ENCODE results near the gene CCDC30.

Gene CCDC30

GRCh38 chr1:42533101-42533863 is 70.2 kb downstream of the CCDC30 start:
- no peak overlapping the region for H3K4me3 ChIP-seq (ENCODE audit: low read depth, low read length)
- DNase-seq (ENCODE audit: low read depth), result no peak
- TF ChIP-seq MYC (IDR thresholded peaks at IDR 0.05; ENCODE audit: low read depth, low read length) (no peak), POLR2A (IDR thresholded peaks at IDR 0.05; ENCODE audit: extremely low read depth, insufficient read length) (no peak), CTCF (IDR thresholded peaks at IDR 0.05; ENCODE audit: low read depth, low read length) (no peak), MAX (IDR thresholded peaks at IDR 0.05; ENCODE audit: low read depth, low read length) (no peak)

- TF ChIP-seq MYC (IDR thresholded peaks at IDR 0.05; ENCODE audit: low read depth, low read length) (no peak), MAX (IDR thresholded peaks at IDR 0.05; ENCODE audit: low read depth, low read length) (no peak), POLR2A (IDR thresholded peaks at IDR 0.05; ENCODE audit: extremely low read depth, insufficient read length) (no peak), CTCF (IDR thresholded peaks at IDR 0.05; ENCODE audit: low read depth, low read length) (no peak)
- DNase-seq (ENCODE audit: low read depth), result no peak
- no peak overlapping the region for H3K4me3 ChIP-seq (ENCODE audit: low read depth, low read length)
Measured at GRCh38 chr1:42541104-42541503, 78.0 kb downstream of the CCDC30 start.

- peak; percentile 84 for DNase-seq (ENCODE audit: low read depth)
- H3K4me3 ChIP-seq (ENCODE audit: low read depth, low read length), result no peak overlapping the region
- TF ChIP-seq MYC (IDR thresholded peaks at IDR 0.05; ENCODE audit: low read depth, low read length) (no peak), CTCF (IDR thresholded peaks at IDR 0.05; ENCODE audit: low read depth, low read length) (no peak), MAX (IDR thresholded peaks at IDR 0.05; ENCODE audit: low read depth, low read length) (no peak; the same call in 1 of the 2 replicates), POLR2A (IDR thresholded peaks at IDR 0.05; ENCODE audit: extremely low read depth, insufficient read length) (no peak)
Measured at GRCh38 chr1:42551180-42551579, 88.1 kb downstream of the CCDC30 start.

GRCh38 chr1:42551590-42551989 is 88.5 kb downstream of the CCDC30 start:
- TF ChIP-seq MAX (IDR thresholded peaks at IDR 0.05; ENCODE audit: low read depth, low read length) (no peak), CTCF (IDR thresholded peaks at IDR 0.05; ENCODE audit: low read depth, low read length) (no peak), MYC (IDR thresholded peaks at IDR 0.05; ENCODE audit: low read depth, low read length) (no peak), POLR2A (IDR thresholded peaks at IDR 0.05; ENCODE audit: extremely low read depth, insufficient read length) (no peak)
- no peak overlapping the region for H3K4me3 ChIP-seq (ENCODE audit: low read depth, low read length)
- DNase-seq (ENCODE audit: low read depth), result no peak

GRCh38 chr1:42552636-42553035 is 89.5 kb downstream of the CCDC30 start:
- no peak overlapping the region for H3K4me3 ChIP-seq (ENCODE audit: low read depth, low read length)
- DNase-seq (ENCODE audit: low read depth), result no peak
- TF ChIP-seq MAX (IDR thresholded peaks at IDR 0.05; ENCODE audit: low read depth, low read length), result no peak
- TF ChIP-seq CTCF (IDR thresholded peaks at IDR 0.05; ENCODE audit: low read depth, low read length), result no peak
- no peak for TF ChIP-seq MYC (IDR thresholded peaks at IDR 0.05; ENCODE audit: low read depth, low read length)
- TF ChIP-seq POLR2A (IDR thresholded peaks at IDR 0.05; ENCODE audit: extremely low read depth, insufficient read length), result no peak
